Gastrocnemius medialis (tissue), 4 donors: Measurements from ENCODE around the gene PPP1R12B. TPM values are rescaled to one million over a fixed set of nuclear protein-coding genes. Genes with fewer than 3 reads are reported as not detected.
"Not testable (repeated sequence)": the region's sequence is repeated elsewhere in the genome, so short reads cannot be mapped to it uniquely, and the experiment has no call there.

Source experiments
- ATAC-seq, 2 donors: fragments of 150-250 bp; one replicate each; pipeline ENCODE4 v1.9.1; 2016
- DNase-seq, 2 donors: peaks; one replicate each; pipeline ENCODE4 v3.0.0-alpha.2; 2019
- H3K27ac ChIP-seq, 4 donors: fragments of 200-600 bp; sonication (generic); 1 replicate in 1 of 4; 2 replicates in 3 of 4; pipeline ENCODE4 v1.5.1; 2016 to 2018; ENCODE audit warnings: mild to moderate bottlenecking in 2 of 4, moderate library complexity in 1 of 4
- H3K27me3 ChIP-seq, 3 donors: fragments of 200-600 bp; sonication (generic) in 2 of 3; 1 replicate in 1 of 3; 2 replicates in 2 of 3; pipeline versions ENCODE4 v1.5.1 to v1.6.0; 2016 to 2019; ENCODE audit warnings: mild to moderate bottlenecking in 1 of 3, moderate library complexity in 1 of 3
- H3K36me3 ChIP-seq, 2 donors: fragments of 200-600 bp; sonication (generic) in 1 of 2; one replicate each; pipeline ENCODE4 v1.5.1; 2017 to 2018
- H3K4me1 ChIP-seq, 2 donors: fragments of 200-600 bp; sonication (generic) in 1 of 2; one replicate each; pipeline ENCODE4 v1.5.1; 2016 to 2017; ENCODE audit warnings: mild to moderate bottlenecking in 2 of 2
- H3K4me3 ChIP-seq, 4 donors: fragments of 200-600 bp; sonication (generic) in 3 of 4; 1 replicate in 1 of 4; 2 replicates in 3 of 4; pipeline ENCODE4 v1.5.1; 2016 to 2019; ENCODE audit warnings: mild to moderate bottlenecking in 2 of 4
- H3K9me3 ChIP-seq, 3 donors: fragments of 200-600 bp; sonication (generic) in 2 of 3; 1 replicate in 1 of 3; 2 replicates in 2 of 3; pipeline ENCODE4 v1.5.1; 2016 to 2019
- POLR2A ChIP-seq, 2 donors: fragments of 450-650 bp; IDR thresholded peaks; one replicate each; pipeline ENCODE4 v1.6.1; 2017; ENCODE audit warnings: antibody characterized with exemption in 2 of 2, mild to moderate bottlenecking in 2 of 2, moderate library complexity in 2 of 2
- in situ Hi-C, 4 donors: fragments of 200-750 bp; cut with MboI; loops; one replicate each; pipeline versions ENCODE4 v1.15.0 to v1.8.0; 2017; ENCODE audit warnings: low sequenced_read_pairs in 4 of 4
- intact Hi-C: fragments of 100-400 bp; cut with DNase I; formaldehyde crosslinking; loops from one replicate; pipeline ENCODE4 v1.15.1; 2023; ENCODE audit warnings: low total_unique reads
- total RNA-seq, 4 donors: library from RNA; depleted of rRNA; stranded (reverse); fragments of >200 nt; gene quantifications; one replicate each; pipeline versions ENCODE4 v1.1.0 to v1.2.3, GENCODE V29; 2016
- TF ChIP-seq, protein P1 (sequence below), 5 experiments: fragments of 450-650 bp in 3 of 5; fragments of 200-600 bp in 2 of 5; sonication (generic) in 2 of 5; IDR thresholded peaks in 4 of 5; conservative IDR thresholded peaks in 1 of 5; 1 replicate in 4 of 5; 2 replicates in 1 of 5; pipeline ENCODE4 v1.5.1; 2016 to 2019; ENCODE audit warnings: antibody characterized with exemption in 5 of 5, mild to moderate bottlenecking in 3 of 5, moderate library complexity in 3 of 5

PPP1R12B gene
- total RNA-seq, 4 donors from 2014 or later = 127 to 207 (median 139) TPM

DNA sequence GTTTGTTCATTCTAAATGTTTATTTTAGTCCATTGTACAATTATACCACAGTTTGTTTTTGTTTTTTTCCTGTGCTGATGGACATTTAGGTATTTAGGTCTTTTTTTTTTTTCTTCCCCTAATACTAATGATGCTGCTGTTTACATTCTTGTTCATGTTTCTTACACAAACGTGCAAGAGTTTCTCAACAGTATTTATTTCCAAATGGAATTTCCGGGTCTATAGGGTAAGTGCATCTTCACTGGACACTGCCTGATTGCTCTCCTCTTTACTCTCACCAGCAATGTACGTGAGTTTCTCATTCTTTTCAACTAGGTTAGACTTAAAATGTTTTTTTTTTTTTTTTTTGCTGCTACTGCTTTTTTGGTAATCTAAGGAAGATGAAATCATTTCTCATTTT lies 122.7 kb downstream of the PPP1R12B start:
- DNase-seq (no peak), ATAC-seq (no peak)
- H3K9me3 ChIP-seq = no peaks in the 10 kb centered on the region
- peaks cover 37 to 41% of the 10 kb centered on the region in 2 donors for H3K4me1 ChIP-seq
- H3K4me3 ChIP-seq = no peak overlapping the region
- intact Hi-C loops = loop anchor here (10.0 kb wide), 1 partner anchor 244 kb away; the partner anchor contains the start of gene SYT2
- TF ChIP-seq, protein P1, sequence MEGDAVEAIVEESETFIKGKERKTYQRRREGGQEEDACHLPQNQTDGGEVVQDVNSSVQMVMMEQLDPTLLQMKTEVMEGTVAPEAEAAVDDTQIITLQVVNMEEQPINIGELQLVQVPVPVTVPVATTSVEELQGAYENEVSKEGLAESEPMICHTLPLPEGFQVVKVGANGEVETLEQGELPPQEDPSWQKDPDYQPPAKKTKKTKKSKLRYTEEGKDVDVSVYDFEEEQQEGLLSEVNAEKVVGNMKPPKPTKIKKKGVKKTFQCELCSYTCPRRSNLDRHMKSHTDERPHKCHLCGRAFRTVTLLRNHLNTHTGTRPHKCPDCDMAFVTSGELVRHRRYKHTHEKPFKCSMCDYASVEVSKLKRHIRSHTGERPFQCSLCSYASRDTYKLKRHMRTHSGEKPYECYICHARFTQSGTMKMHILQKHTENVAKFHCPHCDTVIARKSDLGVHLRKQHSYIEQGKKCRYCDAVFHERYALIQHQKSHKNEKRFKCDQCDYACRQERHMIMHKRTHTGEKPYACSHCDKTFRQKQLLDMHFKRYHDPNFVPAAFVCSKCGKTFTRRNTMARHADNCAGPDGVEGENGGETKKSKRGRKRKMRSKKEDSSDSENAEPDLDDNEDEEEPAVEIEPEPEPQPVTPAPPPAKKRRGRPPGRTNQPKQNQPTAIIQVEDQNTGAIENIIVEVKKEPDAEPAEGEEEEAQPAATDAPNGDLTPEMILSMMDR (IDR thresholded peaks at IDR 0.05 in 4 of 5, conservative IDR thresholded peaks at IDR 0.05 in 1 of 5) = no peak
- TF ChIP-seq POLR2A (IDR thresholded peaks at IDR 0.05) = no peak
- no peaks in the 10 kb centered on the region for H3K36me3 ChIP-seq
- peak overlapping the region in 2 of 4 donors; percentile 25 to 32 for H3K27ac ChIP-seq
- in situ Hi-C loops = loop anchor here in 1 of 4 donors (25.0 kb wide), 1 partner anchor 134 kb away; the partner anchor contains the start of genes PPP1R12B and UBE2T
- H3K27me3 ChIP-seq = no peaks in the 10 kb centered on the region

DNA sequence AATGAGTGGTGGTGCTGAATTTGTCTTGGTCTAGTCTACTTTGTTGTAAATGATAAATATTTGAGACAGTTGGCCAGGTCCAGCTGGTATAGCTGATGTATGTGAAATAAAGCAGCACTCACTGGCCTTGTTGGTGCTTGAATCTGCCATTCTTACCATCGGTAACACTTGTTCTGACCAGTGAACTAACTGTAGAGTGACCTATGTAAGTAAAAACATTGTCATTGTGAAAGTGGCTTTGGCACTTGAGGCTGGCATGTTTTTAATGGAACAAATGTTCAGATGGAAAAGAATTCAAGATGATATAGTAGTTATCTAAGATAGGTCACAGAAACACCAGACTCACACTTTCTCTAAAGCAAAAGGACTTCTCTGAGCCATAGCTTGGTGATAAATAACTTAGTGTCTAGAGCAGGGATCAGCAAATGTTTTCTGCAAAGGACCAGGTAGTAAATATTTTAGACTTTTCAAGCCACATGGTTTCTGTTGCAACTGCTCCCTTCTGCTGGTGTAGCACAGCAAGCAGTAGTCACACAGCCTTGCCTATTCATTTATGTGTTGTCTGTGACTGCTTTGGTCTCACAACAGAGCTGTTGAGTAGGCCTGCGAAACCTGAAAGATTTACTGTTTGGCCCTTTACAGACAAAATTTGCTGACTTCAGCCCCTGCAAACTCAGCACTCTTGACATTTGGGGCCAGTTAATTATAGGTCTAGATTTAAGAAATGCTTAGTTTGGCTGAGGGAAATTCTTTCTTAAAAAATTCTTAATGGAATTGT lies 124.0 kb downstream of the PPP1R12B start:
- in situ Hi-C loops = loop anchor here in 1 of 4 donors (25.0 kb wide), 1 partner anchor 135 kb away; the partner anchor contains the start of genes PPP1R12B and UBE2T
- intact Hi-C loops = loop anchor here (10.0 kb wide), 1 partner anchor 242 kb away; the partner anchor contains the start of gene SYT2
- not testable (repeated sequence) for H3K27me3 ChIP-seq, H3K4me3 ChIP-seq, H3K9me3 ChIP-seq, DNase-seq, H3K36me3 ChIP-seq
- H3K4me1 ChIP-seq = peaks cover 38 to 48% of the 10 kb centered on the region in 2 donors
- H3K27ac ChIP-seq = peak overlapping the region; percentile 48 to 80 (median 64)
- ATAC-seq = peak; percentile 27 to 43

DNA sequence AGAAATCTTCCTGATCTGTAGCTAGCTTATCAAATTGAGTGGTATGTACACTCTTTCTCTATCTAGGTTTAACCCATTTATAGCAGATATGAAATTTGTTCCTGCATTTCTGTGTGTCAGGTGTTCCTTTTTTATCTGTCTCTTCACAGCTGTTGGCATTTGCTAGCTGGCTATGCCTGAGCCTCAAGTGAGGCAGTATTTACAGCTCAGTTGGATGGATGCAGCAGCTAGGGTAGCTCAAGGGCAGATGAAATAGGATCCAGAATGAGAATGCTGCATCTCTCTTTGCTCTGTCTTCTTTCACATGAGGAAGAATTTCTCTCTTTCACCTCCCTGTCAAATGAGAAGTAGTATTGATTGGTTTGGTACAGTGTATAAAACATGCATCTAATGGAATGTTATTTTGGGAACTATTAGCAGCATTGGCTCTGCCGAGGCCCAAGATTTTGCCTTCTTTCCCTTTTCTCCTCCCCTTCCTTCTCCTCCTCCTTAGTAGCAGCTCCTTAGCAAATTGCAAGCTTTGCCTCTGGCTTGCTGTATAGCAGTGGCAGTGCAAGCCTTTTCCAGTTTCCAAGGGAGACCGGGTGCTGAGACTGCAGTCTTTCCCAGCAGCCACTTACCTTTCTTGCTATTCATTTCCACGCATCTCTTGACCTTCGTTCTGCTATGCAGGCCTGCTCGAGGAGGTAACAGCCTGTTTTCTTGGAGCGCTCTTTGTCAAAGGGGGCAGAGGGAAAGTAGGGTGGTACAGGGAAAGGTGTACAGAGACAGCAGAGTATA lies 125.0 kb downstream of the PPP1R12B start:
- not testable (repeated sequence) for H3K27me3 ChIP-seq, H3K36me3 ChIP-seq, H3K9me3 ChIP-seq, H3K4me3 ChIP-seq
- peak; percentile 51 to 85 for ATAC-seq
- intact Hi-C loops = loop anchor here (10.0 kb wide), 1 partner anchor 241 kb away; the partner anchor contains the start of gene SYT2
- DNase-seq = peak in 1 of 2 donors; percentile 25
- peak overlapping the region; percentile 48 to 80 (median 64) for H3K27ac ChIP-seq
- peaks cover 41 to 53% of the 10 kb centered on the region in 2 donors for H3K4me1 ChIP-seq
- in situ Hi-C loops = loop anchor here in 1 of 4 donors (25.0 kb wide), 1 partner anchor 136 kb away; the partner anchor contains the start of genes PPP1R12B and UBE2T

DNA sequence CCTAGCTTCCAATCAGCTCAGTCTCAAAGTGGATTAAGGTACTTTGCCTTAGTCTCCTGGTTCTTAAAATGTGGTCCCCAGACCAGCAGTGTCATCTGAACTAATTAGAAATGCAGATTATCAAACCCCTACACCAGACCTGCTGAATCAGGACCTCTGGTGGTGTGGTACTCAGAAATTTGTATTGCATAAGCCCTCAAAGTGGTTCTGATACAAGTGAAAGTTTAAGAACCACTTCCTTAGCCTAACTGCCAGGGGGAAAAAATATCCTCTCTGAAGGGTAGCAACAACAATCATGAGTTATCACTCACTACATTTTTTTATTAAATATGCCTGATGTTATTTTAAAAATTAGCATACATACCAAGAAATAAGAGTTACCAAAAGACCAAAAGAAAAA lies 131.2 kb downstream of the PPP1R12B start:
- Histone ChIP-seq H3K27ac (peak overlapping the region in 2 of 4 donors; percentile 7 to 13), H3K4me1 (peaks cover 30 to 73% of the 10 kb centered on the region in 2 donors)
- not testable (repeated sequence) for H3K36me3 ChIP-seq, ATAC-seq, H3K9me3 ChIP-seq, H3K4me3 ChIP-seq, H3K27me3 ChIP-seq, DNase-seq
- intact Hi-C loops = loop anchor here (10.0 kb wide), 1 partner anchor 235 kb away; the partner anchor contains the start of gene SYT2
- in situ Hi-C loops = loop anchor here in 1 of 4 donors (25.0 kb wide), 1 partner anchor 233 kb away; the partner anchor contains the start of gene SYT2

DNA sequence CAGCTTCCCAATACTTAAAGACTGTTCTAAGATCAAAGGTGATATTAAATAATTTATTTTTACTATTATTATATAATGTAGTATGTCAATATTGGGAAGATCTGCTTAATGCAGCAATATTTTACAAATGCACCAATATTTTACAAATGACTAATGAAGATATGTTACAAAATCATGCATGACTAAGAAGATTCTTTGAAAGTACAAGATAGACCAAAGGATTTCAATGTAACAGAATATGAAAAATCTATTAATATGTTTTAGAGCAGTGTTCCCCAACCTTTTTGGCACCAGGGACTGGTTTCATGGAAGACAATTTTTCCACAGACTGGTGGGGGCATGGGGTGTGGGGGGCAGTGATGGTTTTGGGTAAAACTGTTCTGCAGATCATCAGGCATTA lies 132.1 kb downstream of the PPP1R12B start:
- in situ Hi-C loops = loop anchor here in 1 of 4 donors (25.0 kb wide), 1 partner anchor 232 kb away; the partner anchor contains the start of gene SYT2
- H3K36me3 ChIP-seq, H3K9me3 ChIP-seq, DNase-seq, intact Hi-C loops, H3K27me3 ChIP-seq, ATAC-seq, H3K27ac ChIP-seq, H3K4me3 ChIP-seq: not testable (repeated sequence)
- H3K4me1 ChIP-seq = peaks cover 30 to 73% of the 10 kb centered on the region in 2 donors

DNA sequence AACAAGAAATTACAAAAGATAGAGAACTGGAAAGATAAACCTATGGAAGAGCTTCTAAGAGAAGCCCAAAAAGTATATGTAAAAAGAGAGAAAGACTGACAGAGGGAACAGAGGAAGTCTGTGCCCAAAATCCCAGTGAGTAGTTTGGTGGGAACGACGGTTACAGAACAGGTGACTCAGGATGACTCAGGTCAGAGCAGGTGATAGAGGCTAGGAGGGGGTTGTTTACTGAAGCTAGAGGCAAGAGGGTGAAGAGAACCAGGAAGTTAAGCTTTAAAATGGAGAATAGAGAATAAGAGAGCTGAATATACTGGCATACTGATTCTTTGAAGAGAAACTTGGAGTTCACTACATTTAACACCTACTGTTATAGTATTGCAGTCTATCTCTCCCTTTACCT lies 134.9 kb downstream of the PPP1R12B start:
- Histone ChIP-seq H3K27ac (peak overlapping the region; percentile 37 to 63 (median 55)), H3K4me1 (peaks cover 24 to 56% of the 10 kb centered on the region in 2 donors)
- H3K4me3 ChIP-seq, H3K36me3 ChIP-seq, intact Hi-C loops, H3K27me3 ChIP-seq, H3K9me3 ChIP-seq: not testable (repeated sequence)
- ATAC-seq = peak; percentile 51 to 68
- in situ Hi-C loops = loop anchor here in 1 of 4 donors (25.0 kb wide), 1 partner anchor 229 kb away; the partner anchor contains the start of gene SYT2
- peak; percentile 25 to 26 for DNase-seq

DNA sequence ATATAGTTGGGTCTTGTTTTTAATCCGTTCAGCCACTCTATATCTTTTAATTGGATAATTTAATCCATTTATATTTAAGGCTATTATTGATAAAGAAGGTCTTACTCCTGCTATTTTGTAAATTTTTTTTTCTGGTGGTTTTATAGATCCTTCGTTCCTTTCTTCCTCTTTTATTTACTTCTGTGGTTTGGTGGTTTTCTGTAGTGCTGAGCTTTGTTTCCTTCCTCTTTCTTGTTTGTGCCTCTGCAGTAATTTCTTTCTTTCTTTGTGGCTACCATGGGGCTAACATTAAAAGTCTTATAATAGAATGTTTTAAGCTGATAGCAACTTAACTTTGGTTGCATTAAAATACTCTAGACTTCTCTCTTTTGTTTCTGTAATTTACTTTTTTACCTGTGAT lies 135.5 kb downstream of the PPP1R12B start:
- ATAC-seq, H3K9me3 ChIP-seq, H3K27me3 ChIP-seq, H3K36me3 ChIP-seq, H3K4me3 ChIP-seq, intact Hi-C loops, DNase-seq: not testable (repeated sequence)
- H3K27ac ChIP-seq = peak overlapping the region in 3 of 4 donors; percentile 37 to 63 (median 62)
- in situ Hi-C loops = loop anchor here in 1 of 4 donors (25.0 kb wide), 1 partner anchor 228 kb away; the partner anchor contains the start of gene SYT2
- H3K4me1 ChIP-seq = peaks cover 22 to 51% of the 10 kb centered on the region in 2 donors

DNA sequence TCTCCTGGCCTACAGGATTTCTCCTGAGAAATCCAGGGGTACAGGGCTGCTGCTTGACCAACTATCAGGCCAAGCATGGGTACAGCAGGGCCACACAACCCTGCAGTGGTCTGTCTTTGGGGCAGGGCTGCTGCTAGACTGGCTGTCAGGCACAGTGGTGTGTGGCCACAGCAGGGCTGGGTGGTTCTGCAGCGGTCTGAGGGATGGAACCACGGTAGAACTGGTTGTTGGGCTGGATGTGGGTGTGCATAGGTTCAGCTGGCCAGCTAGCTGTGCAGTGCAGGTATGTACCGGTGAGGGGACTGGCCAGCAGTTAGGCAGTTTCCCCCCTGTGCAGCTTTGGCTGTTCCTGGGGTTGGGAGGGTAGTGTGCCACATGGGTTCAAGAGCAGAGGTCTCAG lies 136.3 kb downstream of the PPP1R12B start:
- H3K9me3 ChIP-seq, DNase-seq, H3K4me3 ChIP-seq, intact Hi-C loops, ATAC-seq, H3K27me3 ChIP-seq: not testable (repeated sequence)
- in situ Hi-C loops = loop anchor here in 1 of 4 donors (25.0 kb wide), 1 partner anchor 227 kb away; the partner anchor contains the start of gene SYT2
- Histone ChIP-seq H3K27ac (peak overlapping the region in 2 of 4 donors; percentile 62 to 63), H3K36me3 (peaks cover 0 to 13% of the 10 kb centered on the region in 2 donors), H3K4me1 (peaks cover 14 to 43% of the 10 kb centered on the region in 2 donors)

DNA sequence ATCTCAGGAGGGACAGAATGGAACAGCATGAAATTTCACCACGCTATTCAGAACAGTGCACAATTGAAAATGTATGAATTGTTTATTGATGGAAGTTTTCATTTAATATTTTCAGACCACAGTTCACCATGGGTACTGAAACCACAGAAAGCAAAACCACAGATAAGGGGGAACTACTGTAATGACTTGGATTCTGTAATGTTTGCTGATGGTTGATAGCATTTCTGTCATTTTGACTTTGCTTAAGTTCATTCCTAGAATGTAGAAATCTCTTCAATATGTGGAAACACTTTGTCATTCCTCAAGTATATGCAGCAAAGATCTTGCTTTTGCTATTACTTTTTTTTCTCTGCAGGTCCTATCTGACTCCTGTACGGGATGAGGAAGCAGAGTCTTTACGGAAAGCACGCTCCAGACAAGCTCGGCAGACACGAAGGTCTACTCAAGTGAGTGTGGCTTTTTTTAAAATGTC lies 139.7 kb downstream of the PPP1R12B start:
- in situ Hi-C loops = loop anchor here in 1 of 4 donors (25.0 kb wide), 1 partner anchor 224 kb away; the partner anchor contains the start of gene SYT2
- ATAC-seq, H3K27ac ChIP-seq, H3K9me3 ChIP-seq, H3K27me3 ChIP-seq, intact Hi-C loops, DNase-seq, H3K4me3 ChIP-seq: not testable (repeated sequence)
- Histone ChIP-seq H3K4me1 (peaks cover 4 to 12% of the 10 kb centered on the region in 2 donors), H3K36me3 (peaks cover 0 to 20% of the 10 kb centered on the region in 2 donors)
